DMS79 treated with DMSO at 0.1 percent for 48 hours (cell line): Measurements from ENCODE around the gene HSPA4.
"Not testable (repeated sequence)": the region's sequence is repeated elsewhere in the genome, so short reads cannot be mapped to it uniquely, and the experiment has no call there.

Experiments
- DNase-seq: peaks from one replicate; lab custom pipeline; 2025; lab: John Stamatoyannopoulos, UW

The HSPA4 gene

GRCh38 chr5:133123297-133123696, 71.5 kb downstream of the HSPA4 start:
- no peak for DNase-seq

- DNase-seq = no peak
Measured at GRCh38 chr5:133124891-133125290, 73.1 kb downstream of the HSPA4 start.

DNA sequence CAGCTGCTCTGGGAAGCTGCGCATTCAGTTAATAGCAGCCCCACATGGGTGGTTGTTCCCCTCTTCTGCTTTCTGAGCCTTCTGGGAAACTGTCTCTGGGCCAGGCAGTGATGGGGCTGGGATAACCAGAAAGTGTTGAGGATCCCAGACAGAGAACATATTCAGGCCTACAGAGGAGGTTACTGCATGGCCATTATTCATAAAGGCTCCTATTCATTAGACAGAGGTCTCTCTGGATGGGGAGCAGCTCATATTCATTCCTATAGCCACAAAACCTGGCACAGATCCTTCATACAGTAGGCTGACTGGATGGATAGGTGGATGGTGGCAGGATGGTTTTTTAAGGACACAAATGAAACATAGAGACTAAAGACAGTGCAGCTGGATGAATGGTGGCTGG, 76.3 kb downstream of the HSPA4 start:
- no peak for DNase-seq

DNA sequence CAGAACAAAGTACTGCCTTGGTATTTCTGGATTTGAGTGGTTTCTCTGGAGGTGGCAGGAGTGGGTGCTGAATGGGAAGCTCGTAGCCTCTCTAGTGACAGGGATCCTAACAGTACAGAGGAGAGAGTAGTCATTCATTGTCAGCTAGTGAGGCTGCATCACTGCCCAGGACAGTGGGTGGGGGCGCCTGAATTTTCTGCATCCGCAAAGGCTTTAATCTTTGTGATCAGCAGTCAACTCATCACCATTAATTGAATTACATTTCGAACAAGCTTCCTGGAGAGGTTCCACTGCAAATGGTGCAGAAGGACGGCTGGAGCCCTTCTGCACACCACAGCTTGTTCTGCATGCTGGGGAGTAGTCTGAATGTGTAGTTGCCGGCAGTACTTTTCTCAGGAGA, 77.5 kb downstream of the HSPA4 start:
- DNase-seq = no peak

- no peak for DNase-seq
Measured at GRCh38 chr5:133129950-133130349, 78.1 kb downstream of the HSPA4 start.

DNA sequence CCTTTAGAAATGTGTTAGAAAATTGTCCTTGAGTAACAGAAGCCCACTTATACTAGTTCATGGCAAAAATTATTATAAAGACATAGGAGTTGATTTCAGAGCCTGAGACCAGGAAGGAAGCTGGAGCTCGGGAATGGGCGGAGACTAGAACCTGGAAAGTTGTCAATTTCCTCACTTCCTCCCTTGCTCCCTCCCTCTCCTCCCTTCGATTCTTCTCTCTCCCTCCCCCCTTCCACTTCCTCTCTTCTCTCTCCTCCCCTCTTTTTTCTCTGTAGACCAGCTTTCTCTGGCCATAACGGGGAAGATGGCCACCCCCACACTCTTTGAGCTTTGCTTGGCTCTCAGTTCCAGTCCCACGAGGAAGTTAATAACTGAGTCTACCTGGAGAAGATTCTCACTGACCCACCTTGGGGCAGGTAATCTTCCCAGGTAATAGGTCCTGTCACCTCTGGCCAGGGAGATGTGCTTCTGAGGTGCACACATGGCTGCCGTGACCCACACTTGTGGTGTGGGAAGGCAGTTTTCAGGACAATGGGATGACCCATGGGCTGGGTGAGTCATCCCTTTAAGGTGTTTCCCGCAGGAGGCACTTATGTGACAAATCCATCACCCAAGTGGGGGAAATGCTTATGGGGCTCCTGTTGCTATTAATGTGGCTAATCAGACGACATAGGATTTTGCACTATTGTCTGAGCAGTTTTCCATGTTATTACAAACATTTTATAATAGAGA, 78.7 kb downstream of the HSPA4 start:
- no peak for DNase-seq

DNA sequence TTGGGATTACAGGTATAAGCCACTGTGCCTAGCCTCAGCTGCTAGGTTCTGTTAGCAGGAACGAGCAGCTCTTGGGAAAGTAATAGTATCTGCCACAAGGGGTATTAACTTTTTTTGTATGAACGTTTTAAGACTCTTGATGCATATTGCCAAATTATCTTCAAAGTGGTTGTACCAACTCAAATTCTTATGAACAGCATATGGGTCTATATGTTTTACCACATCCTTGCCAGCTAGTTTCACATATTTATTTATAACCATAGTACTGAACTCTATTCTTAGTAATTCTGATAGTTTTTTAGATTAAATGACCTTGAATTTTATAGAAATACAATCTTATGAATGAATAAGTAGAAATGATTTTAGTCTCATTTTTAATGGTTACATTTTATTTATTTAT, 80.9 kb downstream of the HSPA4 start:
- DNase-seq = no peak

GRCh38 chr5:133133241-133133640, 81.4 kb downstream of the HSPA4 start:
- DNase-seq = not testable (repeated sequence)

- DNase-seq = not testable (repeated sequence)
Measured at GRCh38 chr5:133136890-133137289, 85.1 kb downstream of the HSPA4 start.

DNA sequence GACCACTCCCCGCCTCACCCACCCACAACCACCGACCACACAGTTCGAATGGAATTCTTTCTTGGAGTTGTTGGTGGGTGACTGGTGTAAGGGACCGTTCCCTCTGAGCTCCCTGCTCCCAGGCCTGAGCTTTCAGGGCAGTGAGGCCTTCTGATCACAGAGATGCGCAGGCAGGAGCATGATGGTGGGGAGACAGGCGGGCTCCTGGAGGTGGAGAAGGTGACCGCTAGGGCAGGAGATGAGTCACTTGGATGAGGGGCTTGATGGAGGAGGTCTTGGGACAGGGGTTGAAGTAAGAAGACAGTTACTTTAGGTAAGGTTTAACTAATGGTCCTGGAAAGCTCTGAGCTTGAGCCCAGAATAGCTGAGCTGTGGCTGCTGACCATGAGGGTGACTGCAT, 88.5 kb downstream of the HSPA4 start:
- no peak for DNase-seq

DNA sequence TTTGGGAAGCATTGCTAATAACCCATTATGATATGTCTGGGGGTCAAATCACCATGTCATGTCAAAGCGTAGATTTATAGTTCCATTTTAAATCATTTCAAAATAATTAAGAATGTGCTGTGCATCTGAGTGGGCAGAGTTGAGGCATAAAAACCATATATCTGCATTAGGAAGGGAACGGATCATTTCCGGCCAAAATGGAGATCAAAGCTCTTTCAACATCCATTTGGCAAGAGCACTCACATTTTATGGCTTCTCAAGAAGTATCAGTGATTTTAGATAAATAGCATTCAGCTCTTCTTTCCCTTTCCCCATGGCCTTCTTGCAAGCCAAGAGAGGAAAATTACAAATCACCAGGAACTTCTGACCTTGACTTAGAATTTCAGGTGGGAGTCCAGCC, 89.9 kb downstream of the HSPA4 start:
- no peak for DNase-seq

- no peak for DNase-seq
Measured at GRCh38 chr5:133142782-133143181, 91.0 kb downstream of the HSPA4 start.

DNA sequence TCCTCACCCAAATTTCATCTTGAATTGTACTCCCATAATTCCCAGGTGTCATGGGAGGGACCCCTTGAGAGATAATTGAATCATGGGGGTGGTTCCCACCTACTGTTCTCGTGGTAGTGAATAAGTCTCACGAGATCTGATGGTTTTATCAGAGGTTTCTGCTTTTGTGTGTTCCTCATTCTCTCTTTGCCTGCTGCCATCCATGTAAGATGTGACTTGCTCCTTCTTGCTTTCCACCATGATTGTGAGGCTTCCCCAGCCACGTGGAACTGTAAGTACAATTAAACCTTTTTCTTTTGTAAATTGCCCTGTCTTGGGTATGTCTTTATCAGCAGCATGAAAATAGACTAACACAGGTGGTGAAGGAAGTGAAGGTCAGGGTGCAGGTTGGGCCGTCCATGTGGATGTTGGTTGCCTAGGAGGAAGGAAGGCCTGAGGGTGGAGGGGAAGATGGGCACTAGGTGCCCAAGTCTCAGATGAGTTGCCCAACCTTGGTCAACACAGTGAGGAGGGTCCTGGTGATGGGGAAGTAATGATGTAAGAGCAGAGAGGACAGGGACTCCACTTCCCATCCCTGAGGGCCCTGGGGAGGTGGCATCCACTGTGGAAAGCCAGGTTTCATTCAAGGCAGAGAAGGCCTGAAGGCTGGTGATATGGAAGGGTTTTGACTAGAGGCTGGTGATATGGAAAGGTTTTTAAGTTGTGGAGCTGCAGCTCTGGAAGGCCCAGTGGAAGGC, 92.6 kb downstream of the HSPA4 start:
- DNase-seq = no peak

GRCh38 chr5:133145436-133146170, 93.8 kb downstream of the HSPA4 start:
- no peak for DNase-seq

- DNase-seq = no peak
Measured at GRCh38 chr5:133147411-133147810, 95.6 kb downstream of the HSPA4 start.

- DNase-seq = no peak
Measured at GRCh38 chr5:133147815-133148567, 96.2 kb downstream of the HSPA4 start.

DNA sequence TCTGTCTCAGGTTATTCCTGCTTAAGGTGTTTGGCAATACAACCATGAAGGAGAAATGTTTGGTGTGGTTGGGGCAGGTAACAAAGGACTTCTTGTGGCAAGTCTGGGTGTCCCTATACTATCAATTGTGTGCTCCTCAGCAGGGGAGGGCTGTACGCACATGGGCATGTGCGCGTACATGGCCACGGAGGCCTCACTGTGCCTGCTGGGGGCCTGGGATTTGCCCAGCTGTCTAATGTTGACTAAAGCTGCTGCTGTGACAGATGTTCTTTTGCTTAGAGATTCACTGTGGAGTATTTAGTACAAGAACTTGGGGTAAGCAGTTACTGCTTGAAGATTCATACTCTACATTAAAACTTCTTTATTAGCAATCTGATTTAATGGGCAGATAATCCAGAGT, 97.5 kb downstream of the HSPA4 start:
- no peak for DNase-seq

GRCh38 chr5:133150909-133151544, 99.2 kb downstream of the HSPA4 start:
- DNase-seq = no peak

DNA sequence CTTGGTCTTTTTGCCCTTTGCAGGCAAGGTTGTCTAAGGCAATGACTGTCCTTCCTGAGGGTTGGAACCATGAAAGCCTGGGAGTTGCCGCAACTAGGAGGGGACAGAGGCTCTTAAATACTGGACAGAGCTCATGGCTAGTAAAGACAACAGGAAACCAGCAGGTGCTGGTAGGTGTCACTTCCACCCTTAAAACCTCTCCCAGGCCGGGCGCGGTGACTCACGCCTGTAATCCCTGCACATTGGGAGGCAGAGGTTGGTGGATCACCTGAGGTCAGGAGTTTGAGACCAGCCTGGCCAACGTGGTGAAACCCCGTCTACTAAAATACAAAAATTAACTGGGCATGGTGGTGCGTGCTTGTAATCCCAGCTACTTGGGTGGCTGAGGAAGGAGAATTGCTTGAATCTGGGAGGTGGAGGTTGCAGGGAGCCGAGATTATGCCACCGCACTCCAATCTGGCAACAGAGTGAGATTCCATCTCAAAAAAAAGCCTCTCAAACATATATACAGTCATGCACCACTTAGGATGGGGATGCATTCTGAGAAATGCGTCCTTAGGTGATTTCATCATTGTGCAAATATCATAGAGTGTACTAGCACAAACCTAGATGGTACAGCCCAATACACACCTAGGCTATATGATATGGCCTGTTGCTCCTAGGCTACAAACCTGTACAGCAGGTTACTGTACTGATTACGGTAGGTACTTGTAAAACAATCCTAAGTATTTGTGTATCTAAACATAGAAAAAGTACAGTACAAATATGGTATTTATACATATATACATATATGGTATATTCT, 102.7 kb downstream of the HSPA4 start:
- DNase-seq = no peak

GRCh38 chr5:133155326-133155969, 103.6 kb downstream of the HSPA4 start:
- no peak for DNase-seq
